ENCODE data around the gene HAUS2.

- TF ChIP-seq CTCF (IDR thresholded peaks at IDR 0.05) (no peak), POLR2A (IDR thresholded peaks at IDR 0.05) (no peak), EP300 (IDR thresholded peaks at IDR 0.05) (no peak)
Observed at GRCh38 chr15:42578984-42579537, 30.4 kb downstream of the HAUS2 start.
